Heart left ventricle (tissue), 16 donors: Measurements from ENCODE around the gene TBCK. TPM values are rescaled to one million over a fixed set of nuclear protein-coding genes. Genes with fewer than 3 reads are reported as not detected.

Experiments used
- ATAC-seq, 4 donors: fragments of 200-7000 bp; cut with Tn5 transposase; one replicate each; pipeline ENCODE4 v1.9.1; 2020 to 2022; ENCODE audit warnings: moderate library complexity in 4 of 4, mild to moderate bottlenecking in 3 of 4, moderate number of reproducible peaks in 1 of 4
- DNase-seq, 5 donors: peaks; one replicate each; pipeline ENCODE4 v3.0.0-alpha.2; 2020
- H3K27ac ChIP-seq, 12 donors: fragments of 200-600 bp; sonication (generic) in 4 of 12; one replicate each; pipeline versions ENCODE4 v1.5.0 to v1.8.0; 2016 to 2022; ENCODE audit warnings: mild to moderate bottlenecking in 2 of 12
- H3K27me3 ChIP-seq, 9 donors: fragments of 200-600 bp; sonication (generic) in 2 of 9; one replicate each; pipeline versions ENCODE4 v1.5.1 to v1.8.0; 2016 to 2022; ENCODE audit warnings: mild to moderate bottlenecking in 3 of 9
- H3K36me3 ChIP-seq, 9 donors: fragments of 200-600 bp; sonication (generic) in 2 of 9; one replicate each; pipeline versions ENCODE4 v1.5.0 to v1.8.0; 2018 to 2022; ENCODE audit warnings: mild to moderate bottlenecking in 2 of 9
- H3K4me1 ChIP-seq, 12 donors: fragments of 200-600 bp; sonication (generic) in 4 of 12; one replicate each; pipeline versions ENCODE4 v1.5.0 to v1.8.0; 2016 to 2022; ENCODE audit warnings: mild to moderate bottlenecking in 3 of 12
- H3K4me3 ChIP-seq, 12 donors: fragments of 200-600 bp; sonication (generic) in 4 of 12; one replicate each; pipeline versions ENCODE4 v1.5.0 to v1.8.0; 2017 to 2022; ENCODE audit warnings: mild to moderate bottlenecking in 9 of 12, moderate library complexity in 4 of 12
- H3K9me3 ChIP-seq, 12 donors: fragments of 200-600 bp; sonication (generic) in 4 of 12; one replicate each; pipeline versions ENCODE4 v1.5.0 to v1.8.0; 2016 to 2022; ENCODE audit warnings: mild to moderate bottlenecking in 1 of 12
- POLR2A ChIP-seq, 2 donors: fragments of 450-650 bp; IDR thresholded peaks; one replicate each; pipeline ENCODE4 v1.6.1; 2017; ENCODE audit warnings: antibody characterized with exemption in 2 of 2, mild to moderate bottlenecking in 2 of 2, moderate library complexity in 2 of 2
- WGBS, 4 donors: extraction: QIAGEN DNeasy Blood & Tissue Kit in 2 of 4; methylation state at CpG; one replicate each; pipeline versions ENCODE4 v1.1.5 to v1.1.7; 2013 to 2018; 5-methylcytosine and 5-hydroxymethylcytosine counted together
- intact Hi-C, 10 donors: fragments of 100-400 bp; cut with DNase I; formaldehyde crosslinking; loops; one replicate each; pipeline versions ENCODE4 v1.11.1 to v1.14.2; 2022
- polyA plus RNA-seq, 2 donors: library from polyadenylated mRNA; stranded (reverse); fragments of 200-250 nt; gene quantifications; one replicate each; pipeline ENCODE4 v1.2.3, GENCODE V29; 2013
- total RNA-seq, 9 donors: library from RNA; depleted of rRNA in 2 of 9; stranded (reverse); fragments of >200 nt in 2 of 9; fragmentation: NEBNext Ultra II Directional in 3 of 9; extraction: Animal tissue kit (Norgen Biotek cat#: 25700) in 3 of 9; gene quantifications; one replicate each; pipeline versions ENCODE4 v1.1.0 to v1.2.4, GENCODE V29; 2016 to 2023
- TF ChIP-seq, protein P1 (sequence below), 12 donors: fragments of 200-600 bp; sonication (generic) in 4 of 12; IDR thresholded peaks; one replicate each; pipeline versions ENCODE4 v1.5.0 to v1.8.0; 2018 to 2022; ENCODE audit warnings: antibody characterized with exemption in 12 of 12, mild to moderate bottlenecking in 5 of 12
- donor health status: ischemic (EF 13 %, LVEDD 7.1; RV severe dilation, severe dysfunction).
- donor health status: healthy with polysubstance abuse.
- donor health status: DM: no; HTN: yes; CAD: no.
- donor health status: DM: no; HTN: no; CAD: no.
- donor health status: ischemic (EF 25% LVEDD 6.9; RV normal size, moderate dysfunction).
- donor health status: ischemic (EF 25% LVEDD 5.7; RV mildly dilated, moderate dysfunction).
- donor health status: healthy.
- donor health status: DM: yes; HTN: yes; CAD: no.
- donor health status: ischemic (EF 35%, LVEDD 5.7; RV mildly dilated, moderate dysfunction).
- donor health status: nonischemic (EF 11% LVEDD 7.7; RV severe dilation, severe dysfunction).
- donor health status: DM: yes; HTN: yes; CAD: no.
- donor health status: PGD.
- donor health status: ischemic (EF 29% LVEDD 5.4; RV normal size, mild dysfunction).
- donor health status: nonischemic (EF 23%, LVEDD 6.1; RV moderate dilation, normal function).

TBCK gene
- total and polyA plus RNA-seq, 11 donors, result 5.0 to 27.1 (median 14.6) TPM

DNA sequence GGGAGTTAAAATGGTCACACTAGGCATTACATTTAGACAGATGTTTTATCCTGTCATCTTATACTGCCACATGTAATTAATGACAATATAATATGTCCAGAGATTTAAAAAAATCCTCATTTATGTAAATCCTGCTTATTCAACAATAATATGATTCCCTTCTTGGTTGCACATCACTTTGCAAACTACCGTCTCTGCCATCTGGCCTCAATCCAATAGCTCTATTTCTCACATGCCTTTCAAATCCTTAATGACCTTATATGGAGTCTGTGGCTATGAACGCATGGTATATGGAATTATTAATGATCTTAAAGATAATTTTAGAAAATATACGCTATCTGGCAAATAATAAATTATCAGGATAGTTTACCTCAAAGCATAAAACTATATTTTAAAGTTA lies 276.2 kb downstream of the TBCK start:
- H3K27me3 ChIP-seq, result no peaks in the 10 kb centered on the region
- H3K27ac ChIP-seq, result no peak overlapping the region
- intact Hi-C loops, result no loop called here
- no peak overlapping the region for H3K4me3 ChIP-seq
- H3K36me3 ChIP-seq, result no peaks in the 10 kb centered on the region
- no peaks in the 10 kb centered on the region for H3K9me3 ChIP-seq
- ATAC-seq (no peak), DNase-seq (no peak)
- WGBS, 4 donors, result 57 to 64% (median 63%) methylated on average over 3 of the region's 3 CpGs
- peaks cover 0 to 10% (median 0%) of the 10 kb centered on the region in 12 donors for H3K4me1 ChIP-seq
- no peak for TF ChIP-seq POLR2A (IDR thresholded peaks at IDR 0.05)
- TF ChIP-seq, protein P1, sequence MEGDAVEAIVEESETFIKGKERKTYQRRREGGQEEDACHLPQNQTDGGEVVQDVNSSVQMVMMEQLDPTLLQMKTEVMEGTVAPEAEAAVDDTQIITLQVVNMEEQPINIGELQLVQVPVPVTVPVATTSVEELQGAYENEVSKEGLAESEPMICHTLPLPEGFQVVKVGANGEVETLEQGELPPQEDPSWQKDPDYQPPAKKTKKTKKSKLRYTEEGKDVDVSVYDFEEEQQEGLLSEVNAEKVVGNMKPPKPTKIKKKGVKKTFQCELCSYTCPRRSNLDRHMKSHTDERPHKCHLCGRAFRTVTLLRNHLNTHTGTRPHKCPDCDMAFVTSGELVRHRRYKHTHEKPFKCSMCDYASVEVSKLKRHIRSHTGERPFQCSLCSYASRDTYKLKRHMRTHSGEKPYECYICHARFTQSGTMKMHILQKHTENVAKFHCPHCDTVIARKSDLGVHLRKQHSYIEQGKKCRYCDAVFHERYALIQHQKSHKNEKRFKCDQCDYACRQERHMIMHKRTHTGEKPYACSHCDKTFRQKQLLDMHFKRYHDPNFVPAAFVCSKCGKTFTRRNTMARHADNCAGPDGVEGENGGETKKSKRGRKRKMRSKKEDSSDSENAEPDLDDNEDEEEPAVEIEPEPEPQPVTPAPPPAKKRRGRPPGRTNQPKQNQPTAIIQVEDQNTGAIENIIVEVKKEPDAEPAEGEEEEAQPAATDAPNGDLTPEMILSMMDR (IDR thresholded peaks at IDR 0.05), result no peak

DNA sequence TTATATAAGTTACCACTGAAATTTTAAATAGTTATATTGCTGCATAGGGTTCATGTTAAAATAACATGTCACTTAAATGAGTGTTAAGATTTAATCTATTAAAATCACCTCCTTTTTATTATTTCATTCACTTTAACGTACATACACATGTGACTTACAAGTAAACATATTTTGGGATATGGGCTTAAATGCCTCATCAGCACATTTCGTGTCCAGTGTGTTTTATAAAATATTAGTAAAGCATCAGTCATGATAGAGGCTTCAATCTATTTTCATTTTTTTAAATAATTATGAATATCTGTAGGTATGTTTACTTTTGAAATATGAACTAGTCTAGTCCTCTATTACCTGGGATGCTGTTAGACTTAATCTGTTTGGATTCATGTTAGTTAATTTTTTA lies 277.1 kb downstream of the TBCK start:
- peaks cover 0 to 14% (median 4%) of the 10 kb centered on the region in 12 donors for H3K4me1 ChIP-seq
- WGBS, 4 donors, result 88 to 94% (median 93%) methylated on average over 2 of the region's 2 CpGs

DNA sequence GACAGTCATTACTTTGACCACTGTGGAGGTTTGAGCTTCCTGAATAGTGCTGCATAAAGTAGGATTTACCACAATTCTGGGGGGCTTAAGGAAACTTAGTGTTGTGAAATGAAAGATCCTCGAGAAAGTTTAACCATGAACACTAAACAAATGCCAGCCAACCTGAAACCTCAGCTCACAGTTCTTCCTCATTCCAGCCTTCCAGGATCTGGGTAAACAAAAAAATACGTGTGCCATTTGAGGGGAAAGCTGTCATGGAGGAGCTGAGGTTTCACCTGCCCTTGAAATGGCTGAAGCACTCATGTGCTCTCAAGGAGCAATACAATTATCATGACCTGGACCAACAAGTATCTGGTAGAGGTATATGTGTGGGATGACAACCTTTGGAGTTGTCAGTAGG lies 278.0 kb downstream of the TBCK start:
- intact Hi-C loops, result no loop called here
- TF ChIP-seq, protein P1 (IDR thresholded peaks at IDR 0.05), result no peak
- TF ChIP-seq POLR2A (IDR thresholded peaks at IDR 0.05), result no peak
- no peaks in the 10 kb centered on the region for H3K9me3 ChIP-seq

More for the DNA sequence above, 277.1 kb downstream of the TBCK start:
- no peak for TF ChIP-seq POLR2A (IDR thresholded peaks at IDR 0.05)
- TF ChIP-seq, protein P1 (IDR thresholded peaks at IDR 0.05), result no peak
- DNase-seq (no peak), ATAC-seq (no peak)
- intact Hi-C loops, result no loop called here
- no peaks in the 10 kb centered on the region for H3K36me3 ChIP-seq
- no peak overlapping the region for H3K27ac ChIP-seq
- no peaks in the 10 kb centered on the region for H3K9me3 ChIP-seq
- H3K27me3 ChIP-seq, result no peaks in the 10 kb centered on the region
- no peak overlapping the region for H3K4me3 ChIP-seq

DNA sequence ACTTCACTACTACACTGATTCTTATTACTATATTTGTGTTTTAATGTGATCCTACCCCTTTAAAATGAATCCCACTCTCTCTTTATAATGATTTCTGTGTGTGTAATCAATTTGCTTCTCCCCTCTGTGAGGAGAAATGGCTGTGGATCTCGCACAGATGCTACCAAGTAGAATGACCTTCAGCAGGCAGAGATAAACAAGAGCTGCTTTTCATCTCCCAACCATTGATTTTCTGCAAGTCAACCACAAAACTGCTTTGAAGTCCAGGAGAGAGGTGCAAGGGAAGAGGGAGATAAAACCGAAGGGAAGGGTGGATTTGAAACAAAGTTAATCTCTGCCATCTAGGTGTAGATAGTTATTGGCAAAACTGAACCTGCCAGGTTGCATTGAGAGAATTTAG lies 279.2 kb downstream of the TBCK start:
- intact Hi-C loops, result no loop called here
- DNase-seq (no peak), ATAC-seq (no peak)
- Histone ChIP-seq H3K36me3 (no peaks in the 10 kb centered on the region), H3K9me3 (peaks cover 0 to 2% (median 0%) of the 10 kb centered on the region in 12 donors), H3K27me3 (no peaks in the 10 kb centered on the region), H3K27ac (no peak overlapping the region), H3K4me1 (peaks cover 0 to 13% (median 4%) of the 10 kb centered on the region in 12 donors), H3K4me3 (no peak overlapping the region)
- TF ChIP-seq POLR2A (IDR thresholded peaks at IDR 0.05), result no peak
- TF ChIP-seq, protein P1 (IDR thresholded peaks at IDR 0.05), result no peak
- WGBS, 4 donors, result 67 to 71% (median 69%) methylated on average over 2 of the region's 2 CpGs

More for the DNA sequence above, 278.0 kb downstream of the TBCK start:
- Histone ChIP-seq H3K36me3 (no peaks in the 10 kb centered on the region), H3K4me3 (no peak overlapping the region), H3K27ac (no peak overlapping the region), H3K27me3 (no peaks in the 10 kb centered on the region), H3K4me1 (peaks cover 0 to 13% (median 4%) of the 10 kb centered on the region in 12 donors)
- ATAC-seq (no peak), DNase-seq (no peak)
- WGBS, 4 donors, result 74 to 78% (median 76%) methylated on average over 2 of the region's 2 CpGs
